Ishikawa (cell line): ENCODE results near the gene ATP5MC2.

Experiments used
- EP300 ChIP-seq: IDR thresholded peaks from 2 replicates; pipeline ENCODE4 v1.6.1; 2012; ENCODE audit warnings: borderline replicate concordance
- NFIC ChIP-seq: IDR thresholded peaks from 2 replicates; pipeline ENCODE4 v1.6.1; 2012
- RAD21 ChIP-seq: IDR thresholded peaks from 2 replicates; pipeline ENCODE4 v1.6.1; 2012; ENCODE audit warnings: low read depth
- REST ChIP-seq: IDR thresholded peaks from 2 replicates; pipeline ENCODE4 v1.6.1; 2012; ENCODE audit warnings: low read depth, mild to moderate bottlenecking
- YY1 ChIP-seq: IDR thresholded peaks from 2 replicates; pipeline ENCODE4 v1.6.1; 2012; ENCODE audit warnings: low read depth
- TF ChIP-seq, protein P1 (sequence below): IDR thresholded peaks from 2 replicates; pipeline ENCODE4 v1.6.1; 2012

- TF ChIP-seq YY1 (no peak), RAD21 (no peak), EP300 (no peak), REST (no peak), NFIC (no peak)
- TF ChIP-seq, protein P1, sequence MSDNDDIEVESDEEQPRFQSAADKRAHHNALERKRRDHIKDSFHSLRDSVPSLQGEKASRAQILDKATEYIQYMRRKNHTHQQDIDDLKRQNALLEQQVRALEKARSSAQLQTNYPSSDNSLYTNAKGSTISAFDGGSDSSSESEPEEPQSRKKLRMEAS: no peak
Measured at GRCh38 chr12:53659571-53659981, 16.3 kb downstream of the ATP5MC2 start.
